NB4 (cell line): ENCODE measurements around the gene SLC52A3.

Source experiments
- CTCF ChIP-seq: IDR thresholded peaks from one replicate; pipeline ENCODE4 v1.5.1; 2012; ENCODE audit warnings: low read depth, low read length
- MYC ChIP-seq: IDR thresholded peaks from 2 replicates; pipeline ENCODE4 v1.6.1; 2011; ENCODE audit warnings: low read depth, low read length
- POLR2A ChIP-seq: IDR thresholded peaks from 2 replicates; pipeline ENCODE4 v1.6.1; 2011; ENCODE audit warnings: mild to moderate bottlenecking; ENCODE audit not compliant: insufficient read length; ENCODE audit errors: extremely low read depth

DNA sequence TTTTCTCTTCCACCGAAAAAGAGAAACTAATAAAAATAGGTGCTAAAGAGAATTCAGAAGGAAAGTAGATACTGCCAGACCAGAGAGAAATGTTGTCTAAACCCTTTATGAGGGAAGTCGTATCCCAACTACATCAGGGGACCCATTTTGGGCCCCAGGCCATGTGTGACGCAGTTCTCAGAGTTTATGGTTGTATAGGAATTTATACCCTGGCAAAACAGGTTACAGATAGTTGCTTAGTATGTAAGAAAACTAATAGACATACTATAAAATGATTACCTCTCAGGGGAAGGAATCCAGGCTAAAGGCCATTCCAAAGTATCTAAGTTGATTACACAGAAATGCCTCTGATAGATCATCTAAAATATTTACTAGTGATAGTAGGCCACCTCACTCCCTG, 28.6 kb upstream of the SLC52A3 start:
- TF ChIP-seq CTCF (no peak), POLR2A (no peak), MYC (no peak)
